ENCODE measurements around the gene PLEKHA6. TPM values are rescaled to one million over a fixed set of nuclear protein-coding genes. Genes with fewer than 3 reads are reported as not detected.

PLEKHA6 gene
- total RNA-seq, 1 experiment from 2014 or later, result 2.1 TPM

GRCh38 chr1:204228896-204229295 lies 130.8 kb downstream of the PLEKHA6 start:
- H4K91ac ChIP-seq (ENCODE audit: insufficient read length, low read depth, low read length), result no peak overlapping the region
- no peaks in the 10 kb centered on the region for H3K79me2 ChIP-seq (ENCODE audit: insufficient read depth, low read length)
- H3K4me2 ChIP-seq (ENCODE audit: insufficient read depth, insufficient read length, low read length), result no peak overlapping the region
- H3T11ph ChIP-seq (ENCODE audit: low read length), result no peak overlapping the region
- no peak overlapping the region for H3K18ac ChIP-seq (ENCODE audit: insufficient read length, low read depth, low read length)
- H3K9me3 ChIP-seq (ENCODE audit: control insufficient read depth, low read depth, low read length), result no peaks in the 10 kb centered on the region
- Mint-ChIP-seq H3K27ac (no peak overlapping the region), H3K27me3 (ENCODE audit: low read depth) (no peaks in the 10 kb centered on the region), H3K36me3 (ENCODE audit: insufficient read depth in 1 of 3, low read depth in 3 of 3) (peaks cover 0 to 15% (median 4%) of the 10 kb centered on the region in 3 experiments; a peak in 4 of 7 replicates), H3K4me1 (peaks cover 0 to 9% of the 10 kb centered on the region in 2 experiments; a peak in 1 of 4 replicates), H3K4me3 (no peak overlapping the region), H3K9me3 (no peaks in the 10 kb centered on the region; a peak in 1 of 5 replicates)
- H2BK12ac ChIP-seq (ENCODE audit: insufficient read length, low read depth, low read length), result no peak overlapping the region
- H3K56ac ChIP-seq (ENCODE audit: insufficient read length, low read depth, low read length), result no peak overlapping the region
- H3K23me2 ChIP-seq (ENCODE audit: insufficient read length, low read depth, low read length, poor library complexity, severe bottlenecking), result no peaks in the 10 kb centered on the region
- no peak overlapping the region for H2AFZ ChIP-seq (ENCODE audit: low read length)
- H4K8ac ChIP-seq (replicated peaks; ENCODE audit: insufficient read length, low read depth, low read length), result no peak overlapping the region
- H3K14ac ChIP-seq (ENCODE audit: insufficient read depth, low read length), result no peak overlapping the region
- H2BK120ac ChIP-seq (ENCODE audit: low read depth, low read length, poor library complexity, severe bottlenecking), result no peak overlapping the region
- no peaks in the 10 kb centered on the region for H3K79me1 ChIP-seq (ENCODE audit: insufficient read depth, low read depth, low read length, poor library complexity, severe bottlenecking)
- no peak overlapping the region for H2BK20ac ChIP-seq (ENCODE audit: low read depth, low read length, poor library complexity, severe bottlenecking)
- no peak overlapping the region for H2BK5ac ChIP-seq (ENCODE audit: insufficient read length, low read length)
- no peak overlapping the region for H3K4ac ChIP-seq (ENCODE audit: low read depth, low read length)
- H4K5ac ChIP-seq (ENCODE audit: insufficient read length, low read depth, low read length), result no peak overlapping the region
- H2AK5ac ChIP-seq (ENCODE audit: insufficient read length, low read length), result no peak overlapping the region
- DNase-seq, result no peak
- H3K27ac ChIP-seq (ENCODE audit: insufficient read length, low read depth, low read length), result no peak overlapping the region
- no peaks in the 10 kb centered on the region for H4K20me1 ChIP-seq (ENCODE audit: control insufficient read depth, insufficient read depth, insufficient read length)
- no peak overlapping the region for H3K23ac ChIP-seq (ENCODE audit: insufficient read length, low read depth, low read length)
- no peak overlapping the region for H2BK15ac ChIP-seq (ENCODE audit: low read depth, low read length)
- no CpG with 5 or more reads among the region's 13 CpGs for WGBS (ENCODE audit: extremely low coverage, insufficient read length, low lambda C conversion rate)
- no peak overlapping the region for H3K9ac ChIP-seq (ENCODE audit: extremely low read depth, insufficient read length, low read length)
- no peaks in the 10 kb centered on the region for H3K4me1 ChIP-seq (ENCODE audit: insufficient read depth, low read length)
- no peak for TF ChIP-seq CTCF (conservative IDR thresholded peaks at IDR 0.05)
- no peaks in the 10 kb centered on the region for H3K27me3 ChIP-seq (ENCODE audit: insufficient read depth, low read length)
